Measurements from ENCODE around the gene THSD7B.
"Not testable (repeated sequence)": the region's sequence is repeated elsewhere in the genome, so short reads cannot be mapped to it uniquely, and the experiment has no call there.

The THSD7B gene

DNA sequence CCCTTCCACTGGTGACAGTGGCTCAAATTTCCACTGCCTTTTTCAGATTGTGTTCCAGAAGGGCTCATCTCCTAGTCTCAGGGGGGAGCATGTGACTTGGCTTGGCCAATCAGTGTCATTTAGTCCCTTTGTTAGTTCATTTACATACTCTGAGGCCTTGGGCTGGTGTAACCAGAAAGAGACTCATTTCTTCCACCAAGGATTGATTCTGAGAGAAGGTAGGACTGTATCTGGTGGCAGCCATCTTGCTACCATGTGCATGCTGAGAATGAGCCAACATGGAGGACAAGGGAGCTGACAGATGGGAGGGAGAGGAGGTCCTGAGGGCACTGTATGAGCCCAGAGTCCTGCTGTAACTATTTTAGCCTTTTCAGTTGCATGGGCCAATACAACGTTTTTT is 191.7 kb downstream of the THSD7B start:
- no peak for DNase-seq

DNA sequence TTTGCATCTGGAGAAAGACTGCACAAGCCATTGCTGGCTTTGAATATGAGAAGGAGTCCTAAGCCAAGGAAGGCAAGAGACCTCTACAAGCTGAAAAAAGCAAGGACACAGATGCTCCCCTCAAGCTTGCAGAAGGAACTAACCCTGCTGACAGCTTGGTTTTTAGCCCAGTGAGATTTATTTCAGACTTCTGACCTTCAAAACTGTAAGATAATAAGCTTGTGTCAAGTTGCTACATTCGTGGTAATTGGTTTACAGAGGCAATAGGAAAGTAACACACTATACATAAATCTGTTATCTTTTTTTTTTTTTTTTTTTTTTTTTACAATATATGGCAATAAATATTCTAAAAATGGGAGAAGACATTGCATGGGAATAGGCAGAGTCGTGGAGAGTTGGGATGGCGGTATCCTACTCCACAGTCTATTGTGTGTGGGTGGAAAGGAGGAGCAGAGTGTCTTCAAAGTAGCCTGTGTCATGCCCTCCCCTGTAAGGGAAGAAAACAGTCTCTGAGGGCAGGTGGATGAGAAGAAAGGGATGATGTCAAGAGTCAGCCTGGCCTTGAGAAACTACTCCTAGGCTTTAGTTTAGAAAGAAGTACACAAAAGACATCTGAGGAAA is 196.9 kb downstream of the THSD7B start:
- no peak for DNase-seq

DNA sequence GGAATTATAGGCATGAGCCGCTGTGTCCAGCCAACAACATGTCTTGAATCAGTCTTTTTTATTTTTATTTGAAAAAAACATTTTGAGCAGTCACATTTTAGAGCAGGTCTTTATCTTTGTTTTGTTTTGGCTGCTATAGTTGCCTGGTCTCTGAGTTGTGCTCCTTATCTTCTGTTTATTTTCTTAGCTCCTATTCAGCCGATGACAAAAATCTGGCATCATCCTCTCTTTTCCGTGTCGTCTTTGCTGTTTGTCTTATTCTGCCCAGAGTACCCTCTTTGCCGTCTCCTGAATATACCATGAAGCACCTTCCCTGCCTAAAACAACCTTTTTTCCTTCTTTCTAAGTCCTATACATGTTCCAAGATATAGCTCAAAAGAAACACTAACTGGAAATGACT is 201.1 kb downstream of the THSD7B start:
- no peak for DNase-seq

DNA sequence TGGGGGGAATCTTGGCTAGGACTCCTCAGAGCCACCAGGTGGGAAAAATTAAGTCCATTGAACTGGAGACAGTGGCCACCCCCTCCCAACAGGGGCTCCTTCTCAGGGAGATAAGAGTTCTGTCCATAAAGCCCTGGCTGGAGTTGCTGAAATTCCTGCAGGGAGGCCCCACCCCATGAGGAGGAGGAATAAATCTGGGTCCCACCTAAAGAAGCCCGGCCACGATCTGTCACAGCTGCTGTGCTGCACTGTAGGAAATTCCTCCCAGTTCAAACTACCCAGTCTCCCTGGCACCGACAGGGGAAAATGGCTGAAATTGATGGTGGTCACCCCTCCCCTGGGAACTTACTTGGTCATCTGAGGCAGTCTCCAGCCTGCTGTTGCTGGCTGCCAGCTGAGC is 215.0 kb downstream of the THSD7B start:
- DNase-seq = no peak

DNA sequence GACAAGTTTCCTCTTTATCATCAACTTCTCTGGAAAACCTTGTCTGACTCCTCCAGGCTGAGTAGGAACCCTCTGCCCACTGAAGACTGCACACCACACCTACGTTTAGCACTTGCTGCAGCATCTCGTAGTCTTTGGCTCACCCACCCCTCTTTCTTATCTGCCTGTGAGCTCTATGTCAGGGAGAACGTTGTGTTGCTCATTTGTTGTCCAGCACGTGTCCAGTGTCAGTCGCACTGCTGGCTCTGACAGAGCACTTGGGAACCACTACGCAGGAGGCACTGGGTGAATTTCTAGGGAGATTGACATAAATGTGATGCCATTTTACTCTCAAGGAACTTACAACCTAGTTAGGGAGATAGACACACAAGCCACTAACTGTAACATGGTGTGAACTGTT is 216.3 kb downstream of the THSD7B start:
- not testable (repeated sequence) for DNase-seq

DNA sequence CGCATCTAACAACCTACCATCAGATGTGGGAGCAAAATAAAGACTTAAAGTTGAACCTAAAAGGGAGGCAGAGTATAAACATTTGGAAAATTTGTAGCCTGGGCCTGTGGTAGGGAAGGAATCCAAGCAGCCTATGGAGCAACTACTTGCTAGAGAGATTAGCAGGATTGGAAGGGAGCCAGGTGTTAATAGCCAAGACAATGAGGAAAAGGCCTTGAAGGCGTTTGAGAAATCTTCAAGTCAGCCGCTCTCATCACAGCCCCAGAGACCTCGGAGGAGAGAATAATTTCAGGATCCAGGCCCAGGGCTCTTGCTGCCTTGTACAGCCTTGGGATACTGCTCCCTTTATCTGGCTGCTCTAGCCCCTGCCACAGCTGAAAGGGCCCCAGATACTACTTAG is 219.7 kb downstream of the THSD7B start:
- no peak for DNase-seq

DNA sequence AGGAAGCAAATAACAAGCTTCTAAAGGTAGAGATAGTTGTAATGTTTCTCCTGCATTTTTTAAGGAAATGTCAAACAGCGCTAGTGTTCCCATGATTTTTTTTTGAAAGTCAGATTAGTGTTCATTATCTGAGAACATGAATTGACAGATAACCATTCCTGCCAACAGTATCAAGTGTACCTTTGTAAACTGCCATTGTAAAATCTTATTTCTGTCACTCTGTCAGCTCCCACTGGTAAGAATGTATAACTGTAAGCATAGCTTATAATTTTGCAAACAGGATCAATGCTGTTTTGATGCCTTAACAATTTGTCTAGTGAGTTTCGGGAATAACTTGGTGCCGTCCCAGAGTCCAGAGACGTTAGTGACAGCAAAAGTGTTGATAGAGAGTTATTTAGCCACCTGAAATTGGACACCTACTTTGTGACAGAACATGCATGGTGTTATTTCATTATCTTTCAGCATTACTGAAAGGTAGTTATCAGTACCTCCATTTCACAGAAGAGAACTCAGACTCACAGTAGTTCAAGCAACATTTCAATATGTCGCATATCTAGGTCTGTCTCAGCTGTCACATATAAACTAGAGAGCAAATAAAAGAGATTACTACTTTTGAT is 221.4 kb downstream of the THSD7B start:
- no peak for DNase-seq

DNA sequence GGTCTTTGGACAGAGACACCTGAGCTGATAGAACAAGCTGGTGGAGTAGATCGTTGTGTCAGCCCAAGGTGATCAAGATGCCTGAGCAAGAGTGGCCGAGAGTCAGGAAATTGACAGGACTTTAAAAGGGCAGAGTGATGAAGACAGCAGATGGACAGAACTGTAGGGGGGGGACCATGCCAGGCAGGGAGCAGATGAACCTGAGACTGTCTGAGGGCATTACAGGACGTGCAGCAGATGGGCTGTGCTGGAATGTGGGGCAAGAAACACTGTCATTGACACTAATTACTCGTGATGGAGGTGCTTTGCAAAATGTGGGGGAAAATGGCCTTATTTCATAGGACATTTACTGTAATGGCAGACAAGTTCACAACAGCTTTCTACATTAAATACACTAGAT is 225.0 kb downstream of the THSD7B start:
- no peak for DNase-seq

DNA sequence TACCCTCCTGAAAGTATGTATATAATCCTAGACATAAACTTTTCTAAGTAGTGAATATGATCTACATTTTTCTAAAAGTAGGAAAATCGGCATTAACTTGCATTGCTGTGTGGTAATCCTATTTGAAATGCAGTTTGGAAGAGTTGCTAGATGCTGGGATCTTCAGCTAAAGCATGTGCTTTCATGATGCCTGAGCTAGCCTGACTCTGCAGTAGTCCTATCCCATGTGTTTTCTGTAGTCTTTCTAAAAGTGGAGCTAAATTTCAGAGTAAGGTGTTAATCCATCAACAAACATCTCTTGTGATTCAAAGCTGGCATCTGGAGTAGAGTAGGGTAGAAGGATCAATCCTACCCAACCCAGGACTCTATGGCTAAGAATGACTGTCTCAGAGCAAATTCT is 229.4 kb downstream of the THSD7B start:
- DNase-seq = no peak

DNA sequence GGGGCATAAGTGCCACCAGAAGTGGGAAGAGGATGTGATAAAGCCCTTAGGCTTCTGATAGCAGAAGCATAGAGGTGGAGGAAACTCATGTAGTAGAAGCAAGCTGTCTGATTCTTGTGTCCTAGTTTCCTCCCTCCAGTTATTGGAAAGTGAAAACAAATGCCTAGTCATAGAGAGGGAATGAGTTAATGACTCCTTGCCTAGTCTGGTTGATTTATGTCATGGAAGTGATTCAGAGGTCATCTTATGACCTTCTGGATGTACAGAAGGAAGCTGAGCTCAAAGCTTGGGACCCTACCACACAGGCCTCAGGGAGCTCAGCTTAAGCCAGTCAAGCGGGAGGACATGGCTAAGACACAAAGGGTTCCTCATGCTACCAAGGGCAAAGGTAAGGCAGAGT is 232.2 kb downstream of the THSD7B start:
- DNase-seq = no peak

DNA sequence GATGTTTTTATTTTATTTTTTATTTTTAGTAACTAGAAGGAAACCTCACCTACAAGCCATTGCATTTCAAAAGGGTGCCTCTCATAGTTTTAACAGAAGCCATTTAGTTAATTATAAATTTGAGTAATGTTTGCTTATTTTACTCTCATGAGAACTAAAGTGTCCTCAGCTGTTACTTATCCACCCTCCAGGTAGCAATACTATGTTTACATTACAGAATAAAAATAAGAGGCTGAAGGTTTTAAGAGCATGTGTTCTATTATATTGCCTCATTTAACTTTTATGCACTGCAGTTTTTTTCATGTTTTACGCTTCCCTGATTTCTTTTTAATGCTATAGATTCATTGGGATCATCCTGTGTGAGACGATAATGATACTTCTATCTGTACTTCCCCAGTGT is 235.5 kb downstream of the THSD7B start:
- DNase-seq = no peak

DNA sequence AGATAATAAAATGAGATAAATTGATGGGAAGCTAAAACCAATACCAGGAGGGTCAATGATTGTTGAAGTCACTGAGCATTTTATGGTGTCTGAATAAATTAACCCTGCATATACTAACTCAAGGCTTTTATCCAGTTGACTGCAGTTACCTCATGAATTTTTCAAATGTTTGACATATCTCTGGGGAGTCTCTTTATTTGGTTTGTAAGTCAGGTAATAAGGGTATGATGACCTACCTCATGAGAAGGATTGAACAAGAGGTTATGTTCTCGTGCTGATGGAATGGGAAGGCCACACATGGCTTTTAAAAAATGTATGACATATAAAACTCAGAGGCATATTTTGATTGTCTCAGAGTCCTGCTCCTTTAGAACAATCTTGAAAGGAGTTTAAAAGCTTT is 237.6 kb downstream of the THSD7B start:
- no peak for DNase-seq

DNA sequence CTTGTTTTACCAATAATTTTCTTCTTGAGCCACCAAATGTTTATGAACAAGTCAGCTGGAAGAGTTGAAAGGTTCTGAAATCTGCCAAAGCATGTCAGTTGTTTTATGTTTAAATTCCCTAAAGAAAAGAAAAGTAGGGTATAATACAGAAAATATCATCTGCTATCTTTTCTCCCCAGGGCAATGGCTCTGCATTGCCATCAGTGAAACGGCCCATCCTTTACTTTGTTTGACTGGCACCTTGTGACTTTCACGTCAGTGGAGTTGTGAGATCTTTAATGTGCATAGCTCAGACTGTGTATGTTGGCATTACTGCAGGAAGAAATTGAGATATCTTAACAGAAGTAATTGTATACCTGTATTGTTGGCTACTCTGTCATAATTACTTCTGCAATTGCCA is 239.9 kb downstream of the THSD7B start:
- DNase-seq = no peak

DNA sequence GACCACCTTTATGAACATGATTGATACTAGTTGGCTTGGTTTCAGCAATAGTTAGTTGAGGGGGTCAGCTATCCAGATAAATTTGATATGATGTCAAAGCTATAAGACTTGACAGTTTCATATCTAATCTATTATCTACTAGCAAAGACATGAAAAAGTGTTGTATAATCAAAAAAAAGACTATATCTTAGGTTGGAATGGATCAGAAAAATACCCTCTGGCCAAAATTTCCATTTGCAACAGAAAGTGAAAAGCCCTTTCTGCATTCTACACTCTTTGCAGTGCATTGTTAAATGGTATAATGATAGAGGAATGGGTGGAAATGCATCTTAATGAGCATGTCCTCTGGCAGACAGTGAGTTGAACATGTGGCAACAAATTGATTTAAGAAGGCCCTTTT is 242.6 kb downstream of the THSD7B start:
- no peak for DNase-seq

DNA sequence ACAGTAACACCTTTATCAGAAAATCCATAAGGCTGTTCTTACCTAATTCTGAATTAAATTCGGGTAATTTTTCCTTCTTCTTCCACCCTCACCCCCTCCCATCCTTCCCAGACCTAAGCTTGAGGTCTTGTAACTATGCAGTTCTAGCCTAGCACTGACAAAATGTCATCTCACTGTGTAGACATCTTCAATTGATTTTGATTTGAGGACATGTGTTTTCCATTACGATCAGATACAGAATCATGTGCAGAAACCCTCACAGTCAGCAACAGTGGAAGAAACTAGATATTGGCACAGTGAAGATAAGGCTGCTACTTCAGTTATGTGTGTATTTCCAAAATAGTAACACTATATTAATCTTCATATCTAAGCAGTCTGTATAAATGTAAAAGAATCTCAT is 244.6 kb downstream of the THSD7B start:
- no peak for DNase-seq

DNA sequence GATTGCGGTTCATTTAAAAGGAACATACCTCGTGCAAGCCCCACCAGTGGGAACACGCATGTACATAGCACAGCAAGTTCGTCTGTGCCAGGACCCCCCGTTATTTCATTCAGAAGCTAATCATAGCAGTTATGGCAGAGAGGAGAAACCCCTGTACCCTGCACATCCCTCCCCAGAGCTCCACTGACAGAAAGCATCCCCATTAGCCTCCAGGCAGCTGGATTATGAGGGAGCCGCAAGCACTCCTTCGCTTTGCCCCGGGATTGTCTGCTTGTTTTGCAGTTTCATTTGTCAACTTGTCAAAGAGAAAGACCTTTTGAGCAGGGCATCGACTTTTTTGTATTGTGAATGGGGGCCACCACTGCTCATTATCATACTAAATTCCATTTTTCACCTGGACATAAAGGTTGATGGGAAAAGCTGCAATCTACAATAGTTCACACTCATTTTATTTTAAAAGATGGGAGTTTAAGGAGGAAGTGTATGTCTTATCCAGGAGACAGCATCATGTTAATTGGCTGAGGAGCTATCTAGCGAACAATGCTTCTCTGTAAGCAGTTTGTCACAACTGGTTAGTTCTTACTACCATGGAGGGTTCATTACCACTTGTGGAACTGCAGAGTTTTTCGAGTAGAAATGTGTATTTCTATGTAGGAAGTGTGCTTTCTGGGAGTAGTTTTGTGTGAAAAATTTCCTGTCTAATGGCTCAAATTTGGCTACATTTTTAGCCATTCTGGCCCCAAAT is 255.3 kb downstream of the THSD7B start:
- DNase-seq = no peak

DNA sequence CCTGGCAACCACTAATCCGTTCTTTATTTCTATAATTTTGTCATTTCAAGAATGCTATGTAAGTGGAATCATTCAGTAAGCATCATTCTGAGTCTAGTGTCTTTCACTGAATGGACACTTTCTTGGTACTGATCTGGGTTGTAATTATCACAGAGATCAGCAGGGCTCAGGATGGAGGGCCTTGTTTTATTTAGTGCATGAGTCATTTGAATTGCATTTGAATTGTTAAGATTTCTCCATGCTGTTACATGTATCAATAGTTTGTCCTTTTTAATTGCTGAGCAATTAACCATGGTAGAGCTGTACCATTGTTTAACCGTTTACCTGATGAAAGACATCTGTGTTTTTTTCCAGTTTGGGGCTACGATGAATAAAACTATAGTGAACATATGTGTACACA is 256.4 kb downstream of the THSD7B start:
- no peak for DNase-seq

DNA sequence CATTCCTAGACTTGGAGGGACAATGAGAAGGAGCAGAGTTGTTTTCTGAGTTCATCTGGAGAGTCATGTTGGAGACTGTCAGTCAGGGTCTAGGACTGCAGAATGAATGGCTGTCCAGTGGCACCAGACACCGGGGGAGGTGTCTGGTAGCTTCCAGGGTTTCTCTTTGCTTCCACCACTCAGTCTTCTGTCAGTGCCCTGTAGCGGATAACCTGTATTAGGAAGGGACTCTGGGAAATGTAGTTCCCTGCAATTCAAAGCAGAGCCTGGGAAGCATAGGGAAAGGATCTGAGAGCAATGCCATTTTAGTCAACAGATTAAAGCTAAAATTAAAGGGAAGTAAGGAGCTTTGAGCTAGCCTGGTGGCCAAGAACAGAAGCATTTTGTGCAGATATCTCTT is 257.9 kb downstream of the THSD7B start:
- no peak for DNase-seq

DNA sequence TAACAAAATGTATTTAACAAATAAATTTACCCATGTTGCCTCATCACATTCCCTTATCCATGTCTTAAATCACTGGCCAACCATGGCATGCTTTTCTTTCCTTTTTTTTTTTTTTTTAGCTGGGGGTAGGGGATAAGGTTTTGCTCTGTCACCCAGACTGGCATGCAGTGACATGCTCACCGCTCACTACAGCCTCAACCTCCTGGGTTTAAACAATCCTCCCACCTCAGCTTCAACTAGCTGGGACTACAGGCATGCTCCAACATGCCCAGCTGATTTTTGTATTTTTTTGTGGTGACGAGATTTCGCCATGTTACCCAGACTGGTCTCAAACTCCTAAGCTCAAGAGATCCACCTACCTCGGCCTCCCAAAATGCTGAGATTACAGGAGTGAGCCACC is 266.4 kb downstream of the THSD7B start:
- no peak for DNase-seq

DNA sequence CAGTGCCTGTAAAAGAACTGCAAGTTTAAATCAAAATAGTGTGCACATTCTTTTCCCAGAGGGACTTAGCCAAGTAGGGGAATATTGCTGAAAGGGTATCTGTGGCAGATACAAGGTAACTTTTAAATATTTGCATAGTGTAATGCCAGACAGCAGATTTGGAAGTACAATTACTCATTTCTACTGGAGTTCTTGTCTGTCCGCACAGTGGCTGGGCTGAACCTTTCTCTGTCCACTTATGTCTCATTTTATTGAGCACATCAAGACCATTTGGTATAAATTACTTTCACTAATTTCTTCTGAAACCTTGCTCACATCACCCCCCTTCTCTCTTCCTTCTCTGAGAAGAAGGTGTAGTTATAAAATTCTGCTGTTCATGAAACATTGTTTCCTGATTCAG is 271.3 kb downstream of the THSD7B start:
- DNase-seq = no peak

DNA sequence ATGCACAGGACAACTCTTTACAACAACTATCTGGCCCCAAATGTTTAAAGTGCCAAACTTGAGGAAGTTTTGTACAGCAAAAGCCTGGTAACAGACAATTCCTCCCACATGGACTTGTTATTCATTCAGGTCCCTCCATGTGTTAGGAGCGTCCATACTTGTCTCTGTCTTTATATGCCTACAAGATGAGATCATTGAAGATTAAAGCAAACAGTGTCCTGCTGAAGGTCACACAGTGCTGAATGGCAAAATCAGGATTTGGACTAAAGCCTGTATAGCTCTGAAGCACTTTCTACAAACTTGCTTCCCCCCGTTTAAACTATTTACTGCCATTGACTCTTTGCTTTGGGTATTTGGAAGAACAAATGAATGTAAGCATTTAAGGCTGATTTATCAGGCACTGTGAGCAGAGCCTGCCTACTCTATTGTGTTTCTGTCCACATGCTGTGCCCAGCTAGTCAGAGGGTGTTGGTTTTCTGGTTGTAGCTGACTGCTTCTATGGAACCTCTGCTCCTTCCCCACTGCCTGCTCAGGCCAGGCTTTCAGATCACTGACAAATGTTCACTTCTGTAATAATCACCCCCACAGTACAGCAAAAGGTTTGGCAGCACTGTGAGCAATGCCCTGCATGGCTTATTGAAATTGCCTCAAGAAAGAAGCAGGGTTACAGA is 274.3 kb downstream of the THSD7B start:
- no peak for DNase-seq

DNA sequence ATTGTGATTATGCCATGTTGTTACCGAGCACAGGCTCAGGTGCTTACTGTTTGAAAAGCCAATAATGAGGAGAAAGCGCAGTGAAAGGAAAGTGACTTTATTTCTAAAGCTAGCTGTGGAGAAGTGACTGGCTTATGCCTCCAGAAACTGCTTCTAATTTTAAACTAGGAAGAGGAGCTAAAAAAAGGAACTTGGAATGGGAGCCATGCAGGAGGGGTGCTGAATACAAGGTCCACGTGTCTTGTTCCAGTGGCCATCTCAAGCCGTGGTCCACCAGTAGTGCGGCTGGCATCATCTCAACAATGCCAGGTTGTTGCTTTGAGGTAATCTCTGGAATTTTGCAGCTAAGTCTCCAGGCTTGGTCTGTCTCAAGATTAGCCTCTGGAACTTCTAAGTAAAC is 282.0 kb downstream of the THSD7B start:
- no peak for DNase-seq

DNA sequence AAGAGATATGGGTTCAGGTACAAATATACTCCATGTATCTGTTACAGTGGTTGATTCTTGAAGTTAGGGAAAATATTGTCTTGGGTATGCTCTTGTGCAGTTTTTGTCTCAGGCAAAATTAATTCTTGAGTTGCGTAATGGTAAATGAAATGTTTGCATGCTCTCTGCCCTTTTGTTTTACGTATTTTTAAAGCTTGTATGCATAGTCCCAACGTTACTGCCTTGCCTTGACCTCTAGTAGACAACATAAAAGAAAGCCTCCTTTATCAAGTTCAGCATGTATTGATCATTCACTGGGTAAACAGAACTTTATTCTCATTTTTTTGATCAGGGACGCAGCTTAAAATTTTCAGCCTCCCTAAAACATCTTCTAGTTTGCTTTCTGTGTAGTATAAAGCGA is 283.1 kb downstream of the THSD7B start:
- no peak for DNase-seq

DNA sequence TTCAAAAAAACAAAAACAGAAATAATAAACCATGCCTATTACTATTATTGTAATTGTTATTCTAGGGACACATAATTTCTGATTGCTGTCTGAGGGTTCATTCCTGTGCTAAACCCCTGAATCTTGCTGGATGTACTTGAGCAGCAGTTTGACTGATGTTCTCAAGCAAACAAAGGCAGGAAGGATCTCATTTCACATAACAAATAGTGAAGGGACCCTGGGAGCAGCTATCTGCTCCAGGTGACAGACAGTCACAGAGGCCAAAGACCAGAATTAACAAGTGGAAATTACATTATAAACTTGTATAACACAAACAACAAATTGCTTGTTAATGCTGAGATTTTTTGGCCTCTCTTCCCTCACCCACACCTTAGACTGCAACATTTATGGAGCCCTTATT is 284.2 kb downstream of the THSD7B start:
- DNase-seq = no peak
